ENCODE measurements around the gene CDCA3.

Gene CDCA3

GRCh38 chr12:6813363-6813762 is 37.7 kb downstream of the CDCA3 start:
- no peak overlapping the region for H3K4me3 ChIP-seq (ENCODE audit: low read length)
- no peak for TF ChIP-seq CTCF (conservative IDR thresholded peaks at IDR 0.05; ENCODE audit: low read length)
- no peak for DNase-seq (ENCODE audit: low read depth)

GRCh38 chr12:6810758-6811157 is 40.3 kb downstream of the CDCA3 start:
- DNase-seq (ENCODE audit: low read depth), result no peak
- H3K4me3 ChIP-seq (ENCODE audit: low read length), result no peak overlapping the region
- TF ChIP-seq CTCF (conservative IDR thresholded peaks at IDR 0.05; ENCODE audit: low read length), result no peak

GRCh38 chr12:6809056-6809455 is 42.0 kb downstream of the CDCA3 start:
- no peak for DNase-seq (ENCODE audit: low read depth)
- TF ChIP-seq CTCF (conservative IDR thresholded peaks at IDR 0.05; ENCODE audit: low read length), result no peak
- no peak overlapping the region for H3K4me3 ChIP-seq (ENCODE audit: low read length)

GRCh38 chr12:6807170-6807569 is 43.9 kb downstream of the CDCA3 start:
- no peak overlapping the region for H3K4me3 ChIP-seq (ENCODE audit: low read length)
- DNase-seq (ENCODE audit: low read depth), result peak; percentile 21
- TF ChIP-seq CTCF (conservative IDR thresholded peaks at IDR 0.05; ENCODE audit: low read length), result no peak

- H3K4me3 ChIP-seq (ENCODE audit: low read length), result no peak overlapping the region
- no peak for TF ChIP-seq CTCF (conservative IDR thresholded peaks at IDR 0.05; ENCODE audit: low read length)
- DNase-seq (ENCODE audit: low read depth), result no peak
Observed at GRCh38 chr12:6799147-6799546, 51.9 kb downstream of the CDCA3 start.
